GM18508 (cell line): ENCODE measurements around the gene SIRT3.

Experiments
- ATAC-seq: cut with Tn5 transposase; IDR thresholded peaks from one replicate; pipeline ENCODE4 v1.9.1; 2021; ENCODE audit warnings: moderate number of reproducible peaks; ENCODE audit not compliant: insufficient read depth, unreplicated experiment

Gene SIRT3

GRCh38 chr11:218815-219593 is 17.1 kb downstream of the SIRT3 start:
- no peak for ATAC-seq

DNA sequence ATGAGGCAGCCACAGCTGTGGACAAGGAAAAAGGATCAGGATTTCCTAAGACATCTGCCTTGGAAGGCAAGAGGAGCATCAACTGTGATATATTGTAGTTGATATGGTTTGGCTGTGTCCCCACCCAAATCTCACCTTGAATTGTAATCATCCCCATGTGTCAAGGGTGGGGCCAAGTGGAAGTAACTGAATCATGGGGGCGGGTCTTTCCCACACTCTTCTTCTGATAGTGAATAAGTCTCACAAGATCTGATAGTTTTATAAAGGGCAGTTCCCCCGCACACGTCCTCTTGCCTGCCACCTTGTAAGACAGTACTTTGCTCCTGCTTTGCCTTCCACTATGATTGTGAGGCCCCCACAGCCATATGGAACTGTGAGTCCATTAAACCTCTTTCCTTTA is 18.4 kb downstream of the SIRT3 start:
- ATAC-seq, result no peak

- ATAC-seq, result no peak
Observed at GRCh38 chr11:216081-216974, 19.8 kb downstream of the SIRT3 start.

- ATAC-seq, result no peak
Observed at GRCh38 chr11:215581-216037, 20.5 kb downstream of the SIRT3 start.

DNA sequence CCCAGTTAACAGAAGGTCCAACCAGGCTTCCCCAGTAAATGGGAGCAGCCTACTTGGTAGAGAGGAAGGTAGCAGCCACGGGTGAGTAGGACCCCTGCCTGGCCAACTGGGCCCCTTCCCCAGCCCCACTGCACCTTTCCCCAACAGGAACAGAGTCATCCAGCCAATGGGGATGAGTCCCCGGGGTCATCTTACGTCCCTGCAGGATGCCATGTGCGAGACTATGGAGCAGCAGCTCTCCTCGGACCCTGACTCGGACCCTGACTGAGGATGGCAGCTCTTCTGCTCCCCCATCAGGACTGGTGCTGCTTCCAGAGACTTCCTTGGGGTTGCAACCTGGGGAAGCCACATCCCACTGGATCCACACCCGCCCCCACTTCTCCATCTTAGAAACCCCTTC is 22.1 kb downstream of the SIRT3 start:
- no peak for ATAC-seq

GRCh38 chr11:213111-213510 is 23.0 kb downstream of the SIRT3 start:
- no peak for ATAC-seq

GRCh38 chr11:212150-213100 is 23.7 kb downstream of the SIRT3 start:
- no peak for ATAC-seq

- ATAC-seq, result no peak
Observed at GRCh38 chr11:211741-212140, 24.4 kb downstream of the SIRT3 start.

- no peak for ATAC-seq
Observed at GRCh38 chr11:211295-211694, 24.8 kb downstream of the SIRT3 start.

GRCh38 chr11:210803-211180 is 25.4 kb downstream of the SIRT3 start:
- ATAC-seq, result no peak

DNA sequence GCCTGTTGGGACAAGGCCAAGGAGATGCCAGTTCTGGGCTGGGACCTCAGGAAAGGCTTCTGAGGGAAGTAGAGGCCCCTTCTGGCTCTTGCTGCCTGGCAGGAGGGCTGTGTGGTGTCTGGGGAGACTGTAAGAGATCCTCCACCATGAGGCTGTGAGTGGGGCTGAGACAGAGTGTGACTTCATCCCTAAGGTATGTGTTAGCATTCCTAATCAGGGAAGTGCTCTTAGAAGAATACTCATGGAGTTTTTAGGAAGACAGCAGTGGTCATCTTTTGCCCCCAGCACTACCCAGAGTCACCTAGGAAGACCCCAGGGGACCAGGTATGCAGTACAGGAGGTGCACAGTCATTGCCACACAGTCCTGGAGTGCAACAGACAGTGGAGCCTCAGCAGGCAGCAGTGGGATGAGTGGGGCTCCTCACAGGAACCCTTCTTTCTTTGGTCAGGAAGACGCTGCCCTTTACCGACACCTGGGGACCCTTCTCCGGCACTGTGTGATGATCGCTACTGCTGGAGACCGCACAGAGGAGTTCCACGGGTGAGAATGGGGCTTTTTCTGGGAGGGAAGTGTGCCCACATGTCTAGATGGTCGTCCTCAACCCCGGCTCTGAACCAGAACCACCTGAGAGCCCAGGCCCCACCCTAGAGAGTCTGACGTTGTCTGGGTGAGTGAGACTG is 25.9 kb downstream of the SIRT3 start:
- no peak for ATAC-seq

DNA sequence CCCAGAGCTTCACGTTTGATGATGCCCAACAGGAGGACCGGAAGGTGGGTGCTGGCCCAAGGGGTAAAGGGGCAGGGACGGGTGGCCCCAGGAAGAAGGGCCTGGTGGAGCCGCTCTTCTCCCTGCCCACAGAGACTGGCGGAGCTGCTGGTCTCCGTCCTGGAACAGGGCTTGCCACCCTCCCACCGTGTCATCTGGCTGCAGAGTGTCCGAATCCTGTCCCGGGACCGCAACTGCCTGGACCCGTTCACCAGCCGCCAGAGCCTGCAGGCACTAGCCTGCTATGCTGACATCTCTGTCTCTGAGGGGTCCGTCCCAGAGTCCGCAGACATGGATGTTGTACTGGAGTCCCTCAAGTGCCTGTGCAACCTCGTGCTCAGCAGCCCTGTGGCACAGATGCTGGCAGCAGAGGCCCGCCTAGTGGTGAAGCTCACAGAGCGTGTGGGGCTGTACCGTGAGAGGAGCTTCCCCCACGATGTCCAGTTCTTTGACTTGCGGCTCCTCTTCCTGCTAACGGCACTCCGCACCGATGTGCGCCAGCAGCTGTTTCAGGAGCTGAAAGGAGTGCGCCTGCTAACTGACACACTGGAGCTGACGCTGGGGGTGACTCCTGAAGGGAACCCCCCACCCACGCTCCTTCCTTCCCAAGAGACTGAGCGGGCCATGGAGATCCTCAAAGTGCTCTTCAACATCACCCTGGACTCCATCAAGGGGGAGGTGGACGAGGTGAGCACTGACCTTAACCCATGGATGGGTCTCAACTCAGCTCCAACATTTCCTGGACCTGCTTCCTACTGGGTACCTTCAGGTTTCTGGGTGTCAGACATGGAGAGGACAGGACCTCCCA is 26.6 kb downstream of the SIRT3 start:
- ATAC-seq, result no peak

DNA sequence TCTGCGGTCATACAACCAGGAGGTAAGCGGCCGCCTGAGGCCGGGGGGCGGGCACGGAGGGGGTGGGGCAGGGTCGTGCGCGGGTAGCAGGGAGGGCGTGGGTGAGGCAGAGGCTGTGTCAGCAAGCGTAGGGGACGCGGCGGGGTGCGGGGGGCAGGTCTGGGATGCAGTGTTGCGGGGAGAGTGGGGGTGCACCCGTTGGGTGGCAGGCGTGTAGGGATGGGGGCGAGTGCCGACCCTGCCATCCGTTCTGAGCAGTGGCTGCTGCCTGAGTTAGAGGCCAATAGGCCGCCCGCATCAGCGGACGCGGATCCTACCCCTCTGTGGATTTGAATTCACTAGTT is 27.3 kb downstream of the SIRT3 start:
- no peak for ATAC-seq

- ATAC-seq, result no peak
Observed at GRCh38 chr11:208181-208916, 27.8 kb downstream of the SIRT3 start.

DNA sequence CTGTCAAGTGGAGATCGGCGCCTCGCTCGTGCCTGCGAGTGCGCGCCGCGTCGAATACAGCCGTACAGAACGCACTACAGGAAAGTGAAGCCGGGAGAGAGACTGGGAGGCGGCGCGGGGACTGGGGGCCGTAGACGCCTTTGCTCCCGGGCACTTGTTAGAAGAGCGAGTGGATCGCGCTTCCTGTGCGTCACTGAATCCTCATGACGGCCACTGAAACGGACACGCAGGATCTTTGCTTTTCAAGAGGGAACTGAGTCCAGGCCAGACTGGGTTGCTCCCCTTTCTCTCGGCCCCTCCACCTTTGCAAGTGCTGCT is 28.3 kb downstream of the SIRT3 start:
- ATAC-seq, result no peak

DNA sequence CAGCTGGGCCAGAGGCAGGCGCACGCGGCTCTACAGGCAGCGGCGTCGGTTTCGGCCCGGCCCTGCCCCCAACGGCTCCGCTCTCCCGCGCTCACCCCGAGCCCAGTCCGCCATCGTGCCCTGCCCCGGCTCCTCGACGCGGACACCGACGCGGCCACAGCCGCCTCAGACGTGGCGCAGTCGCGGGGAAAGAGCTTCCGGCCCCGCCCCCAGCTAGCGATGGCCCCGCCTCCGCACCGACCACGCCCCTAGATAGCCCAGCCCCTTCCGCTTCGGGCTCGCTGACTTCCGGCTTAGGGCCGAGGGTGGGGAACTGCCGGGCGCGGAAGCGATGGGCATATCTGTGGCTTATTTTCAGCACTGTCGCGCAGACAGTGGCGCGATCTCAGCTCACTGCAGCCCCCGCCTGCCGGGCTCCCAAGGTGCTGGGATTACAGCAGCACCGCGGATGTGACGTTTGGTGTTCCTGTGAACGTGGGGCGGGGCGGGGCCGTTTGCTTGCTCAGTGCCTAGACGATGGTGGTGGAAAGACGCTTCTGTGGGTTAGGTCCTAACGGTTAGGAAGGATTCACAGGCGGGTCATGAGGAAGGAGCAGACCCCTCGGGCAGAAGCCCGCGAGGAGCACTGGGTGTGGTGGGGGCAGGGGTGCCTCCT is 28.8 kb downstream of the SIRT3 start, which contains the start of the genes BET1L and RIC8A:
Gene BET1L, minus strand, starts transcription at position 192 of the 655 bp plus-strand sequence. Its CDS starts 78 bp downstream, at position 114.
Gene RIC8A, plus strand, starts transcription at position 501 of the 655 bp plus-strand sequence. CDS start 1,147 bp downstream, outside the sequence.
- peak; percentile 64 for ATAC-seq

GRCh38 chr11:206526-207207 is 29.5 kb downstream of the SIRT3 start:
- ATAC-seq, result peak; percentile 3
